G401 (cell line): ENCODE data around the gene CPT2. TPM values are rescaled to one million over a fixed set of nuclear protein-coding genes. Genes with fewer than 3 reads are reported as not detected.

Source experiments
- DNase-seq: peaks from one replicate; pipeline ENCODE4 v3.0.0-alpha.2; 2015; ENCODE audit warnings: low spot score
- in situ Hi-C: cut with HindIII; loops from 2 replicates; pipeline ENCODE4 v1.10.0; 2016; ENCODE audit warnings: low sequenced_read_pairs, mixed read lengths
- total RNA-seq: library from RNA; depleted of rRNA; stranded (reverse); fragments of >200 nt; shearing (Covaris generic); gene quantifications from 2 replicates; pipeline ENCODE4 v1.2.3, GENCODE V29; 2014

Gene CPT2
- total RNA-seq, 1 experiment from 2014 or later = 53.3 TPM

- no peak for DNase-seq
- in situ Hi-C loops = no loop called here
These were observed 10.2 kb downstream of the CPT2 start for GRCh38 chr1:53206735-53207379.

GRCh38 chr1:53207726-53208125 is 11.1 kb downstream of the CPT2 start:
- no peak for DNase-seq
- in situ Hi-C loops = no loop called here

- in situ Hi-C loops = no loop called here
These were observed 13.7 kb downstream of the CPT2 start for GRCh38 chr1:53210352-53210751.

GRCh38 chr1:53210954-53211353 is 14.3 kb downstream of the CPT2 start:
- DNase-seq = no peak
- in situ Hi-C loops = no loop called here

More at GRCh38 chr1:53210352-53210751, 13.7 kb downstream of the CPT2 start:
- no peak for DNase-seq

GRCh38 chr1:53214376-53214940 is 17.8 kb downstream of the CPT2 start:
- in situ Hi-C loops = no loop called here
- no peak for DNase-seq

GRCh38 chr1:53218201-53218600 is 21.6 kb downstream of the CPT2 start:
- in situ Hi-C loops = no loop called here
- DNase-seq = no peak

- no peak for DNase-seq
- in situ Hi-C loops = no loop called here
These were observed 23.1 kb downstream of the CPT2 start for GRCh38 chr1:53219711-53220110.

- peak; percentile 95 for DNase-seq
- in situ Hi-C loops = no loop called here
These were observed 23.7 kb downstream of the CPT2 start, which contains the start of gene CZIB for GRCh38 chr1:53220171-53220961. TSS of gene CZIB (minus strand) at chr1:53220634. CDS start at chr1:53220575, 59 bp downstream.

- in situ Hi-C loops = no loop called here
- DNase-seq = no peak
These were observed 24.3 kb downstream of the CPT2 start for GRCh38 chr1:53220962-53221286.

GRCh38 chr1:53237638-53238037 is 41.0 kb downstream of the CPT2 start:
- no peak for DNase-seq

GRCh38 chr1:53238197-53239155 is 41.9 kb downstream of the CPT2 start, which contains the start of gene MAGOH:
TSS of gene MAGOH (minus strand) at chr1:53238518. CDS start at chr1:53238448, 70 bp downstream.
- peak; percentile 94 for DNase-seq
- in situ Hi-C loops = no loop called here

More at GRCh38 chr1:53237638-53238037, 41.0 kb downstream of the CPT2 start:
- in situ Hi-C loops = no loop called here

GRCh38 chr1:53241828-53242227 is 45.2 kb downstream of the CPT2 start:
- in situ Hi-C loops = no loop called here
- DNase-seq = no peak

- no peak for DNase-seq
- in situ Hi-C loops = no loop called here
These were observed 45.8 kb downstream of the CPT2 start for GRCh38 chr1:53242381-53242780.

GRCh38 chr1:53244141-53244540 is 47.5 kb downstream of the CPT2 start:
- in situ Hi-C loops = no loop called here
- no peak for DNase-seq

- no peak for DNase-seq
- in situ Hi-C loops = no loop called here
These were observed 49.9 kb downstream of the CPT2 start for GRCh38 chr1:53246261-53247134.

GRCh38 chr1:53249706-53250105 is 53.1 kb downstream of the CPT2 start:
- in situ Hi-C loops = no loop called here
- no peak for DNase-seq

GRCh38 chr1:53250325-53250724 is 53.7 kb downstream of the CPT2 start:
- in situ Hi-C loops = no loop called here
- no peak for DNase-seq

- DNase-seq = no peak
- in situ Hi-C loops = no loop called here
These were observed 57.5 kb downstream of the CPT2 start for GRCh38 chr1:53254011-53254640.
